Fibroblast of skin of right biceps (primary cell): ENCODE measurements around the gene SOBP.

ENCODE experiments used
- DNase-seq: peaks from one replicate; pipeline ENCODE4 v3.0.0-alpha.2; 2013

The SOBP gene

DNA sequence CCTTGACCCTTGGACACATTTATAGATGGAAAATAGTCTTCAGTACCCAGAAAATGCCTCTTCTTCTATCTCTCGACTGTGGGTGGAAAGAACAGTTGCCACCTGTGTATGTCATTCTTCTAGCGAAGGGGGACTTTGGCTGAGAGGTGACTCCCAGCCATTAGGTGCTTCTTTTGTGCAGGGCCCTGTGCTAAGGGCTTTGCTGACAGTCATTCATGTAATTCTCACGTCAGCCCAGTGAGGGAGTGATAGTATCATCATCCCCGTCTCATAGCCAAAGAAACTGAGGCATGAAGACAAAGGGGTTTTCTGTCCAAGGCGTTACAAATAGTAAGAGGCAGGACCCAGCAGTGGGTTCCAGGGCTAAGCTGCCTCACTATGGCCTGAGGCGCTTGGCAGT is 173.4 kb downstream of the SOBP start:
- no peak for DNase-seq

DNA sequence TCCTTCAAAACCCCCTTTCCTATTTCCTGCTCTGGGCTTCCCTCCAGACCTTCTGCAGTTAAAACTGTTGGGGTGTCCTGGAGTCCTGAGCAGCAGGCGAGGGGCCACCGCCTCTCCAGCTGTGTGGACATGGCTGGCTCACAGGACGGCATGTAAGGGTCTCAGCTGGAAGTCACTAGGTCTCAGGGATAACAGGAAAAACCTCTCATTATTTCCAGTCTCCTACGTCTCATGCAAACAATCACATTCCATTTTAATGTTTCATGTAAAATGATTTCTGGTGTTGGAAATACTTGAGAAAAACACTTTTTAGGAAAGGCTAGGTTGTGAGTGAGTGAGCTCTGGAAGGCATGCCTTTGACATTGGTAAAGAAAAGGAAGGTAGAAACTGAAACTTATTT is 175.5 kb downstream of the SOBP start:
- peak; percentile 68 for DNase-seq

DNA sequence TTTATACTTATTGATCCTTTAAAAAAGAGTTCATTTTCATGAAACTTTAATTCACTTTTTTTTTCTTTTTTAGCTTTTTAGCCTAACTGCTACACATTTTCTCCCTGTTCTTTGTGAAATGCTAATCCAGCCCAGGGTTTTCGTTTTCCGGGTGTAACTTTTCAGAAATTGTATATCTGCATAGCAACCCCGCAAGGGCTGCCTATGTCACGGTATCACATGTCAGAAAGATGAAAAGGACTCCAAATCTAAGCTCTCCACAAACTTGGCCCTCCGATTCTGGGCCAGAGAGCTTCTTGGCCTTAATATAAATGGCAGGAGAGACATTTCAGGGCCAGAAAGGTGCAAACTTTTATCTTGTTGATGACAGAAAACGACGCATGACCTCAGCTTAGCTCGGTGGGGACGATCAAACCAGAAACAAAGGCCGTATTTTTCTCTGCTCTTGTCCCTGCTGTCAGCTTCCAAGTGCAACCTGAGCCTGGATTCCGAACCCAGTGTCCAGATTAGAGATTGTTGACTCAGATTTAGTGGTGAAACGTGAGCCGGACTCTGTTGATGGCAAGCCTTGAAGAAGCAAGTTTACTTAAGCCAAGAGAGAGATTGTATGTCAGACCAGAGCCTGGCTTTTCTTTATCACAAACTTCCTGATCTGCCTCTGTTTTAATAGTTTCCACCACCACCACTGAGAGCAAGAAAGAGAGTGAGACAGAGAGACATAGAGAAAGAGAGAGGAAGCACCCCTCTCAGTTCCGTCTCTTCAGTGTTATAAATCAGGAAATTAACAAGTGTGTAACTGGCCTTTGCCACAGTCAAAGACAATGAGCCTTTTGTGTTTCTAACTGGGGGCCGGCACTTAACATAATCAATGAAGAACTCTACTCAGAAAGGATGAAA is 176.4 kb downstream of the SOBP start:
- peak; percentile 46 for DNase-seq

DNA sequence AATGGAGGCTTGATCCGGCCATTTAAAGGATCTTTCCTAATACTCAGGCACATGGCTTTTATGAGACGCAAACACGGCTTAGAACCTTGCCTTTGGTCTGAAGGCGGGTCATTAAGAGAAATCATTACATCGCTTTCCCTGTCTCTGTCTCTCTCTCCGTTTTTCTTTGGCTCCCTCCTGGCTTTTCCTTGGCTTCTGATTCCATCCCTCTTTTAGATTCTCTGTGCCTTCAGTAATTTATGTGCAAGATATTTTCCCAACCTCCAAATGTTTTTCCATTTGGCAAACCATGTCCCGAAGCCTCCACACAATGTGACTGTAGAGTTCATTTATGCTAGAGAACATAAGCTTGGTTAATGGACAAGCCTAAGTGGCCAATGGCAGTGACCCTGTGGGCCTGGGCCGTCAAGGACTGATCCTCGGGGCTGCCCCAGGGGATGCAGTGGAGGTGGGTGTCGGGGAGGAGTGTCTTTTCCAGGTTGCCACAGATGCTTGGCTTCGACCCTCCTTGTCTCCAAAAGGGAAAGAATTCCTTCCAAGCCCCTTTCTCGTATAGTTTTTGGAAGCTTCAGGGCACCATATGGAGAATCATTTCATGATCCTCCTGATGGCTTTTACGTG is 177.2 kb downstream of the SOBP start:
- no peak for DNase-seq

DNA sequence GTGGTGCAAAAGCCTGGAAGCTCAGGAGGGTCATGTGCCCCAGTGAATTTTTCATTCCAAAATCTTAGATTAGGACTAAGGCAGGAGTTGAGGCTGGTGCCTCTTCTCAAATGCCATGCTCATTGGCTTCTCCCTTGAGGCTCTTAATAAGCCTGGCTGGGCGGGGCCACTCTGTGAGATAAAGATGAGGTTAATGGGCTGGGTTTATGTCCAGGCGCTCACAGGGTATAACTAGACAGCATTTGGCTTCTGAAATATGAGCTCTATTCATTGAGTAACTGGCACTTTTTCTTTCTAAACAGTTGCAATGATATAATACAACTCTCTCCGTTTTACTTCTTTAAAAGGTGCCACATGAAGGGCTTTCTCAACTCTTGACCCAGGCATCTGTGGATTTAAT is 177.9 kb downstream of the SOBP start:
- DNase-seq, result no peak

DNA sequence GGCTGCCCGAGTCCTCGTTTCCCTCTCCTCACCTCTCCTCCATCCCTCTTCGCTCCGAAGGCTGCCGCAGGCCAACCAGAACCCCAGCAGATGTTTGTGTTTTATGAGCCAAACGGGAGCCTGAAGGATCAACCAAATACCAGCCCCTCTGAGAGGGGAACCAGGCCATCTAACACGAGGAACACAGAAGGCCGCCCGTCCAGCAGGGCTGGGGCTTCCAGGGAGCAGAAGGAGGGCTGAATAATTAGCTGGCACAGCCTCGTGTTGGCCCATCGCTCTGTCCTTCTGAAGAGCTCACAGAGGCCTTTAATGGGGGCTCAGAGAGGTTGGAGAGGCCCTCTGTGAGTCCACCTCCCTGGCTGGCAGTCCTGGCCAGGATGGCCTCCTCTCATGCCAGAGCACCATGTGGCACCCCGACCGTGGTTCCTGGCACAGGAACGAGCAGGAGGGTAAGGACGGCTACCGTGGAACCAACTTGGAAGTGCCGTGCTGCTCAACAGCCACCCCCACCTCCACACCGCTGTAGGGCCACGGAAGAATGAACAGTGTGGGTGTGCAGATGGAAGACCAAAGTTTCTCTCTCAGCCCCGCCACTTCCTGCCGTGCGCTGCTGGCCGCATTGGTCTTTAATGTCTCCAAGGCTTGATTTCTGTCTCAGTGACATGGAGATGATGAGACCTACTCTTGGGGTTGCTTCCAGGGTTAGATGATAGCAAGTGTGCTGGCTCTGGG is 179.0 kb downstream of the SOBP start:
- DNase-seq, result no peak

DNA sequence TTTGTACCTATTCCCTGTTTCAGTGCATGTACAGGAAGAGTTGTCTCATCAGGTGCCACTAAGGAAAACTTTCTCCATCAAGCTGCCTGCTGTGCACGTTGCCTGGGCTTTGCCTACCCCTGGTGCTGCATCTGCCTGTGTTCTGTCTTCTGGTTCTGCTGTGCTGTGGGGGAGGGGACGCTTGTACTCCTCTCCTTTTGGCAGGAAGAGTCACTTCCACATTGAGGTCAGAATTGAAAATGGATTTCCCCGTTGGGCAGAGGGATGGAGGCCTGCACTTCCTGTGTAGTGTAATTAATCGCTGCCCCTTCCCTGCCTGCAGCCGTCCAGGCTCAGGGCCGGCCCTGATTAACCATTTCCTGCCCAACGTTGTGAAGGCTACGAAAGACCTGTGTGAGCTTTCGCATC is 180.9 kb downstream of the SOBP start:
- peak; percentile 58 for DNase-seq

DNA sequence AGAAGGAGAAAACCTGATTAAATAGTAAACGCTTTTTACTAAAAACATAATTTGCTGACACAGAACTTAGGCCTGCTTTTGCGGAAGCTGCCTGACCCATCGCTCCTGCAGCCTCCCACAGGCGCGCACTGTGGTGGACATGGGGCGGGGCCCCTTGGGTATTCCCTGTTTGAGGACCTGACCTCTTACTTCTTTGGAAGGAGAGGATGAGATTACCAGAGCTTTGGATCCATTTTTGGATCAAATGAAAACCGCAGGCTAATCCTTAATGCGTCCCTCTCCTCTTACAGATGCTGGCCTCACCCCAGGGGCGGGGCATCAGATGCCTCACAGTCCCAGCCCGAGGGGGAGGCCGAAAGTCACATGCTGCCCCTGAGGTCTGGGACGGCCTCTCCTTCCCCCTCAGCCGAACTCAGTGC is 183.2 kb downstream of the SOBP start:
- DNase-seq, result no peak

DNA sequence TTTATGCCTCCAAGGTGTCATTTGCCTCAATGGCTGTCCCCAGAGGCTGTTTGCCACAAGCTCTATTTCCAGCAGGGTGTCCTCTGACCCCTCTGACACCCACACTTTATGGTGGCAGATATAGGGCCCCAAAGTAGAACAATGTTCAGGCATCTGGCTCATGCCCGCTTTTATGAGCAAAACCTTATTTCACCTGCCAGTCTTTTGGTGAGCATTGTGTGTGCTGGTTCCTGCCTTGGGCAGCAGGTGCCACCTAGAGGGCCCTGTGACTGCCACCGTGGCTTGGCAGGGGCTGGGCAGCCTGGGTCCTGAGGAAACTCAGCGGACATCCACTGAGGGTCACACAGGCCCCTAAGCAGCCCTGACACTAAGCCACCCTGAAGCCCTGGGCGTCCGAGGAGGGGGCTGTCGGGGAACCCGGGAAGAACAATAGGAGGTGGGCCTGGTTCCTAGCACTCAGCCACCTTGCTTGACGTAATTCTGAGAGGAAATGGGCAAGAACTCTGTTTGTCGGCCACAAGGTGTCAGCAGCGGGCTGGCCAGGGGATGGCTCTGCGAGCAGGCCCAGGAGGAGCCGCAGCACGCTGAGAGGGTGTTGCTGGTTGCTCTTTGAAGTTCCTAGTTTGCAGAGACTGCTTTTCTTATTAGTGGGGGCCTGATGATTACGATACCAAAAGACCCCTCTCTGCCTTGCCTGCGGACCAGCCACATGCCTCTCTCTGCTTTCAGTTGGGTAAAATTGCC is 185.2 kb downstream of the SOBP start:
- DNase-seq, result peak; percentile 81

DNA sequence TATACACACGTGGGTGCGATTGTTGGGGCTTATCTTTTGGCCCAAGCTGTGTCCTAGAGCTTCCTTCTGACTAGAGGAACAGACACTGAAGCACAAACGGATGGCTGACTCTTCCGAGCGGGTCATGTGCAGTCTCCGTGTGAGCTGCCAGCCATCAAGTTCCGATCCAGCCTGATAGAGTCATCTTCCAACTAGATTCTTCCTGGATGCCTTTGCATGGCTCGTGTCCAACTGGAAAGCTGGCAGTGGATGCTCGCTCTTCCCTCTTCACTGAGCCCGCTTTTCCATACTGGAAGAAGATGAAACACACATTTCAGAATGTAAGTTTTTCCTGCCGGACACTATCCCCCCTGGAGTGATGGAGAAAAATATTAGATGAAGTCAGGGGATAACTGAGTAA is 186.1 kb downstream of the SOBP start:
- DNase-seq, result peak; percentile 60

DNA sequence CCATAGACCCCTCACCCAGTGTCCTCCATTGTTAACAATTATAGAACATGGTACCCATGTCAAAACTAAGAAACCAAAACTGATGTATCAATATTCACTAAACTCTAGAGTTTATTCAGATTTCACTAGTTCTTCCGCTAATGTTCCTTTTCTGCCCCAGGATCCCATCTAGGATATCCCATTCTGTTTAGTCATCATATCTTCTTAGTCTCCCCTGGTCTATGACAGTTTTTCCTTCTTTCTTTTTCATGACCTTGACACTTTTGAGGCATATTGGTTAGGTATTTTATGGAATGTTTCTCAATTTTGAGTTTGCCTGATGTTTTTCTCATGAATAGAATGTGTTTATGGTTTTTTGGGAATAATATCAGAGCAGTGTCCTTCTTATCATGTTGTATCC is 187.5 kb downstream of the SOBP start:
- no peak for DNase-seq

DNA sequence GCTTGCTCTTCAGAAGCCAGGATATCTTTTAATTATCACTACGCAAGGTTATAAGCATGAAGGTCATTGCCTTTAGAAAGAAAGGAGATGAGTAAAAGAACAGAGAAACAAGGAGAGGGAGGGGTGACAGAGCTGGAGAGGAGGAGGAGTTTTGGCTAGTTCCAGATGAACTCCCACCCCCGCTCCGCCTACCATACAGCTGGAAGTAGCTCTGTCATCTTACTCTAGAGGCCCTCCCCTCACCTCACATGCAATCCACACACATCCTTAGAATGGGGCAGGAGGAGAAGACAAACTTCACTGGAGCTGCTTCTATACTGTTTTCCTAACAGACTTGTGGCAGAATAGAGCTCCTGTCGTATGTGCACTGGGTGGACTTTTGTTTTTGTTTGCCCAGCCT is 189.5 kb downstream of the SOBP start:
- peak; percentile 77 for DNase-seq

DNA sequence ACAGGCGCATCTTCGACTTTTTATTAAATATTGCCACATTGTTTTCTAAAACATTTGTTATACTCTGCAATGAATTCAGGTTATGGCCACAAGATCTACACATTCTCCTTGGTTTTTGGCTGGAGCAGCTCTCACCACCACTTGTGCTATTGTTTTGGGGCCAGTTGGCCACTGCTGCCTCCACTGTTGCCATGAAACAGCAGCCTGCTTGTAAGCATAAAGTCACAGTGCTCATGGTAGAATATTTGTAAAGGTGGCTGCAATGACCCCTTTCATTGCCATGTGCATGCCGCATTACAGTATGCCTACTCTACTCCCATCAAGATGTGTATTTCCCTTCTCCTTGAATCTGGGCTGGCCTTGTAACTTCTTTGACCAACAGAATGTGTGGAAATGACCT is 192.8 kb downstream of the SOBP start:
- no peak for DNase-seq

DNA sequence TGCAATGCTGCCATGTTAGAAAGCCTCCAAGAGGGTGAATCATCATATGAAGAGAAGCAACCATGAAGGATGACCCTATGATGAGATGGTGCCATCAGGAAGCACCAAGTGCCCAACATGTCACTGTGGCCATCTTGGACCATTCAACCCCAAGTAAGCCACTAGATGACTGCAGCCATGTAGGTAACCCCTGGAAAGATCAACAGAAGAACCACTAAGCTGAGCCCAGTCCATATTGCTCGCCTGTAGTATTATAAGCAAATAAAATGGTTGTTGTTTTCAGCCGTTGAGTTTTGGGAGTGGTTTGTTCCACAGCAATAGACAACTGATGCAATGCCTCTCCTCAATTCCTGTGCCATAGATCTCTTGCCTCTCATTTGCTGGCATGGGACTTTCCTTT is 193.3 kb downstream of the SOBP start:
- DNase-seq, result no peak

DNA sequence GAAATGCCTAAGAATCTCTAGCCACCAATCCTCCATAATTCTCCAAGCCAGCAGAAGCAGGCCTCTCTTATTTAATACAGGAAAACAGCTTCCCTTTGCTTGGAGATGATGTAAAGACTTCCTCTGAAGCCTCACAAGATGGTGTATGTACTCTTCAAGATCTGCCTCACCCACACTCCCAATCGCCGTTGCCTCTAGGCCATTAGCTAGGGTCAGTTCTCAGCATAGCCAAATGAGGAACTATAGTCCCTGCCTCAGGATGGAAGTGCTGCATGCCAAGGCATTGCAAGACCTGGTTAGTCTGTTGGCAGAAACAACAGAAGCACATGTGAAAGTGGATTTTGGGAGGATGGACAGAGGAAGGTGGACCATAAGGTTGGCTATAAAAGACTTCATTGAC is 195.1 kb downstream of the SOBP start:
- DNase-seq, result no peak

DNA sequence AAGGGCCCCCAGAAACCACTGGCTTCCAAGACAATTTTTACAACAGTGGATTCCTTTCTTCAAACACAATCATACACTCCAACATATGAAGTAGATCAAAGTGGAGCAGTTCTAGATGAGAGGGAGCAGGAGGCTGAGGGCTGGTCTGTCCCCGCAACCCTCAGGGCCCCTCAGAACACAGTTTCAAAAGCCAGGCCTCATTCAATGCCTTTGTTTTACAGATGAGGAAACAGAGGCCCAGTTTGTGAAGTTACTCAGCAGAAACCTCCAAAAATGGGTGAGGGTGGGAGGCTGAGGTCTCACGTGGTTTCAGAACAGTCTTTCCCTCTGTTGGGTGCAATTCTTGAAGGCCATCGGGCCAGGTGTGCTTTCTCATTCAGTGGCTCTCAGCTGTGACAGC is 199.3 kb downstream of the SOBP start:
- no peak for DNase-seq

DNA sequence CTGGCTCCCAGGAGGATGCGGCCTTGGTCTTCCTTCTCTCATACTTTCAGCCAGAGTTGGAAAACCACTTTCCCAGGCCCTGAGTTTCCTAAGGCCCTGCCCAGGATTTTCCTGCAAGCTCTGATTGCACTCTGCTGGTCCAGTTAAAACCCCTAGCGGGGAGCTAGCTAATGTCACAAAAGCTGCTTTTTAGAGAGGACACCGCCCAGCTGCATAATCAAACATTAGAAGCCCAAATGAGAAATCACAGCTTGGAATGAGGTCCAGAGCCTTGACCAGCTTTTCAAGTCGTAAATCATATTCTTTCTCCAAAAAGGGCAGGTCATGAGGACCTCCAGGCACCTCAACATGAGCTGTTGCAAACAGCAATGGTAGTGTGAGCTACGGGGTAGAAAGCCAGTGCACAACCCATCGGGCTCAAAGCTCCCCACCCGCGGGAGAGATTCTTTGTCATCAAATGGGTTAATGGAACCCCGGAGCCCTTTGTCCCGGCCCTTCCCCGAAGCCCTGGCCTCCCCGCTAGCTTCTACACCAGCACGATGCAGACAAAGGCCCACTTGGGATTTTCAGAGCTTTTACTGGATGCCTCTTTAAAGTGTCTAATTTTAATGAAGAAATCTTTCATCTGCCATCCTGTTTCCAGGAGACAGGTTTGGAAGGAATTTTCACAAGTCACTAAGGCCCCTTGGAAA is 200.2 kb downstream of the SOBP start:
- DNase-seq, result peak; percentile 65

DNA sequence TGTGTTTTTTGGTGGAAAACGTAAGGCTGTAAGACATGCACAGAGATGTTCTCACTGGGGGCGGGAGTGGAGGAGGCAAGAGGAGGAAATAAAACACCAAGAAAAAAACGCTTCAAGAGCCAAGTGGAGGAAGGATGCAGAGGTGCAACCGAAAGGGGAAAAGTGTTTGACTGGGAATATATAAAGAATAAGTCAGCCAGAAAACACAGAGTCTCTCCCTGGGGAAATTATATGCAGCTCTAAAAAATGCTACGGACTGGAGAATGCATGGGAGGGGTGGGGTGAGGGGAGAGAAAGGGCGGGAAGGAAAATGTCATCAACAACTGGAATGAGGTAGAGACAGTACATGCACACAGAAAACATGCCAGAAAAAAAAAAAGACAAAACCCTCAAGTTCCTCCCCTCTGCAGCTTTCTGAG is 200.7 kb downstream of the SOBP start:
- DNase-seq, result peak; percentile 92

DNA sequence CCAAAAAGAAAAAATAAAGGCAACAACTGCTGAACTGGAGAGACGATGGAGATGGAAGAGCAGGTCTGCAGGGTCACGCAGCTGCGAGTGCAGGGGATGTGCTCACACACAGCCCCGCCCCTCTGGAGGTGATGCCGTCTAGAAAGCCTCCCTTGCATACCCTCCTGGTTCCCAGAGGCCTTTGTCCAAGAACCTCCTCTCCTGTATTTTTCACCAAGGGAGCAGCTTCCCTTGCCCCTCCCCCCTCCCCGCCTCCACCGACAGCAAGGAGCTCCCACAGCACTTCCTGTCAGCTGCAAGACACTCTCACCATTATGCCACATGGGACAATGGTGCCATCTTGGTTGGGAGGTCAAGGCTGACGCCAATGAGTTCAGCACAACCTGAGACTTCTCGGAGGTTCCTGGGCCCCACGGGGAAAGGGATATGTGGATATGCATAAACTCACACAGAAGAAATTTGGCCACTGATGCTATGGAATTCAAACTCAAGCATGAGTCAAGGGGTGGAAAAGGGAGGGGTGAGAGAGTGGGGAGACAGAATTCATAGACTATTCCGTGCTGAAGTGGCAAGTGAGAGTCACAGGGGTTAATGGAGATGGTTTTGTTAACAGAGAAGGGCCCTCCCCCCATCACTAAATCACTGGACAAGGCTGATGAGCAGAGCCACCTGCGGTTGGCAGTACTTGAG is 201.3 kb downstream of the SOBP start:
- DNase-seq, result peak; percentile 97

DNA sequence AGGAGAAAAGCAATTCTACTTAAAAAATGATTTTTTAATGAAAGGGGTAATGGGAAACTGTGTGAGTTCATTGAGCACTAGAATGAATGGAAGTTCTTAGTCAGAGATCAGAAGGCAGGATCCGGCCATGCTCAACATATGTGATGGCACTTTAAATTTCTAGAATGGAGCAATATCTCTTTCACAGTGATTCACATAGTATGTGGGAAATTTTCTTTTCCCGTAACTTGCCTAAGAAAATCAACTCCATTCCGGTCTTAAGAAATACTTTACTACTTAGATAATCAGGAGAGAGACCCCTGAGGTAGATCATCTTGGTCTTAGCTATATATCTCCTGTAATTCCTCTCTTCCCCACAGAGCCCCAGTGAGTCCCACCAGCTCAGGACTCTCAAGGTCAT is 202.4 kb downstream of the SOBP start:
- peak; percentile 86 for DNase-seq

DNA sequence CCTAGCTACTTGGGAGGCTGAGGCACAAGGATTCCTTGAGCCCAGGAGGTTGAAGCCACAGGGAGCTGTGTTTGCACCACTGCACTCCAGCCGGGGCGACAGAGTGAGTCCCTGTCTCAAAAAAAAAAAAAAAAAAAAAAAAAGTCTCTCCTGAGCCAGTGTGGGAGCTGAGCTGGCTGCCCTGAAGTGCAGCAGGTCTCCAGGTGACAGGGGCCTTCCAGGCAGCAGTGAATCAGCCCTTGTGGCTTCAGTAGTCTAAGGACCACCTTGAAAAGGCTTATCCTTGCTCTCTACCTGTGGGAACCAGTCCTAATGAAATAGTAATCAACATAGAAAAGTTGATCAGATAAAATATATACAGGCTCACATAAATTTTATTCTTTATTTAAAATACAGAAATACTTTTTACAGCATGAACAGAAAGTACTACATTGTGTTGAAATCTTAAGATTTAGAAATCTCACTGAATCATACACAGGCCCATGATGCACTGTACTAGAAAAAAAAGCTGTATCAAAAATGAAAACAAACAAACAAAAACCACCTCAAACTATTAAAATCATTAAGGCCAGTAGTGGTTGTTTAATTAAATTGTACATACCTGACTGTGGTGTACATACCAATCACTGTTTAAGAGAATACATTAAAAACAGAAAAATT is 205.3 kb downstream of the SOBP start:
- no peak for DNase-seq
